ELF-1 (cell line): ENCODE measurements around the gene NEBL.

ENCODE experiments used
- DNase-seq: peaks from one replicate; pipeline ENCODE4 v3.0.0-alpha.2; 2016; ENCODE audit warnings: low read depth, low spot score

Gene NEBL

DNA sequence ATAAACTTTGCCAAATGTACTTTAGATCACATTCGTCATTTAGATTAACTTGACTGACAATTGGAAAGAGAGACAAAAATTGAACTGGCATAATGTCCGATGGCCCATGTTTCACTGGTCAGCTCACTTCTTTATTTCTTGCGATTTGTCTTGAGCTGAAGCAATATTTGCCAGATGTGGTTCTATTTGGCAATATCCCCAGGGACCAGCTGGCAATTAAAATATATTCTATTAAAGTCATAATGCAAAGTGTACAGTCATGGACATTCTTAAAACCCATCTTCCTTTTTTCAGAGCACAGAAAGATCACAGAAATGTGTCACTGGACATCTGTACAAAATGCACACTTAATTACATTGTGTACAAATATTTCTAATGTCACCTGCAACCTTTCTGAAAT lies 26.3 kb downstream of the NEBL start:
- no peak for DNase-seq

DNA sequence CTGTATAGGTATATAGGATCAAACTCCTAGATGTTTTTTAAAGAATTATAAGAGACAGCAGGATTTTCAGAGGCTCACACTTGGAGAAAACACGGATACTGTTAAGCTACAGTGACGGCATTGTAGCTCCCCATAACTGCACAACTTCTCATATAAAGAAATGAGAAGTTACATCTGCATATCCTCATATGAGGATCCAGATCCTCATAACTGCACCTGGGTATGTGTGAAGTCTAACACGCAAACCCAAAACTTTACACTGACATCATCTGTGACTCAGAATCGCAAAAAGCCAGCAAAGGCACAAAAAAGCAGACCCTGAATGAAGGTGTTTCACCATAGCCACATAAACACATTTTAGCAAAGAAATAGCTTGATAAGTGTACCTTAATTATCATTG lies 34.1 kb downstream of the NEBL start:
- DNase-seq, result no peak

DNA sequence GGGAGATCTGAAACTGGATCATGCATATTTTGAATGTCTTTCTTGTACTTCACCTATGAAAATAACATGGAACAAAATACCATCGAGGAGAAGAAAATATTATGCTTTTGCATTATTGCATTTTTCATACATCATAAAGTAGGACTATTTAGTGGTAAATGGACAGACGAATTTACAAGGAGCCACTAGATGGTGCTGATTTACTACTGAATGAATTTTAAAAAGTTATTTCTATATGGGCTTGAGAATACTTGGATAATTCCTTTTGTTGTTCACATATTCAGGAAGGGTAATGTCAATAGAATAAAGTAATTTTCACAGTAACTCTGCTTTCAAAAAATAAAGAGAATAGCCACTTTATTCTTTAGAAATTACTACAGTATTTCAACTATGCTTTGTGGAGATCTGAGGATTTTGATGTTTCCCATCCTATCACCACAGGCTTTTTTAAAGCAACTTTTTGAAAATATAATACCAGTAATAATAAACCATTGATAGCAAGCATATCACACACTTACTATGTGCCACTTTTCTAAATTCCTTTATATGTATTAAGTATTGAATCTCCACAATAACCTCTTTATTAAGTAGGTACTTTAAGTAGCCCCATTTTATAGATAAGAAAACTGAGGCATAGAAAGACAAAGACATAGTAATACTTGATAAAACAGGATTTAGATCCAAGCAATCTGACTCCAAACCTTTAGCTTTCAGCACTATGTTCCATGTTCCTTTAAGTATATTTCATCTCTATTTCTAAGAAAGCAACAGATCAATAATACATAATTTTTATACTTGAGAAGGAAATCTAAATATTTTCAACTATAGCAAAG lies 38.6 kb downstream of the NEBL start:
- DNase-seq, result no peak

DNA sequence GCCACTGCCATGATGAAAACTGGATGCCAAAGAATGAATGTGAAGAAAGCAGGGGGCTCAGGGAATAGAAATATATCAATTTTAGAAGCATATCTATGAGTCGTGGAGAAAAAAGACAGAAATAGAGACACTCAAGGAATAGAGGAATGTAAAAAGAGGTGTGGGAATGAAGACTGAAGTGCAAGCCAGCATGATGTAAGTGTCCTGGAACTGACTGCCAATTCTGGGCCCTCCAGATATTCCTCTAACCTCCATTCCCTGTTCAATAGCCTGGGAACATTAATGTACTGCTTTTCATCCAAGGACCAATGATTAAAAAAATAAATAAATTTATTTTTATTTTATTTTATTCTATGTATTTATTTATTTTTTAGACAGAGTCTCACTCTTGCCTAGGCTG lies 40.6 kb downstream of the NEBL start:
- no peak for DNase-seq

DNA sequence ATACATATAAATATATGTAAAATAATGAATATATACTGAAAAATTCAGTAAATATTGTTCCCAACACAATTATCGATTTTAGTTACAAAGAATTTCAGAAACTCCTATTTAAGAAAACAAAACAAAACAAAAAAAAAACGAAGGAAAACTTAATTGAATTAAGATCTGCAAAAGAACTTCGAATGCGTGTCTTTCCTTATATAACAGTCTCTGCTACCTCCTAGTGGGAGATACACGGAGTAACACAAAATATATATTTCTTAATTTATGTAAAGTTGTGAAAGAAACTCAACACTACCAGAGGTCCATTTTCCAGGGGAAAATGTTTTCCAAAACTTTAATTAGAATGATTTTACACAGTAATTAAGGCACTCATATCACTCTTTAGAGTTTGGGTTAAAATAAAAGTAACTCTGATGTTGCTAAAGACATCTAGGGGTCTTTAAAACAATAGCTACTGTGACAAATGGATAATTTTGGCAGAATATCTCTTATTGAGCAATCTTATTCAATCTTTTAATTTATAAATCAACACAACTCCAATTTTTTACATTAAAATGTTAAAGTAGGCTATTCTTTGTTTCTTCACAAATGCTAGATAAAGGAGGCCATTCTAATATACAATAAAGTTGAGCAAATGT lies 41.6 kb downstream of the NEBL start:
- DNase-seq, result no peak

DNA sequence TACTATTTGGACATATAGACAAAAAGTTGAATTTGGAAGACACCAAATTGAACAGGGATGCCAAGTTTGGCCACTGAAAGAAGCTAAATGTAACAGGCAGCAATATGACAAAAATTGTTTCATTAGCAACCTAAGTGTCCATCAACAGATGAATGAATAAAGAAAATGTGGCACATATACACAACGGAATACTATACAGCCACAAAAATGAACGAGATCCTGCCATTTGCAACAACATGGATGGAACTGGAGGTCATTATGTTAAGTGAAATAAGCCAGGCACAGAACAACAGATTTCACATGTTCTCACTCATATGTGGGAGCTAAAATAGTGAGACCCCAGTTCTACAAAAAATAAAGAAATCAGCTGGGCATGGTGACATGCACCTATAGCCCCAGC lies 43.8 kb downstream of the NEBL start:
- DNase-seq, result no peak

DNA sequence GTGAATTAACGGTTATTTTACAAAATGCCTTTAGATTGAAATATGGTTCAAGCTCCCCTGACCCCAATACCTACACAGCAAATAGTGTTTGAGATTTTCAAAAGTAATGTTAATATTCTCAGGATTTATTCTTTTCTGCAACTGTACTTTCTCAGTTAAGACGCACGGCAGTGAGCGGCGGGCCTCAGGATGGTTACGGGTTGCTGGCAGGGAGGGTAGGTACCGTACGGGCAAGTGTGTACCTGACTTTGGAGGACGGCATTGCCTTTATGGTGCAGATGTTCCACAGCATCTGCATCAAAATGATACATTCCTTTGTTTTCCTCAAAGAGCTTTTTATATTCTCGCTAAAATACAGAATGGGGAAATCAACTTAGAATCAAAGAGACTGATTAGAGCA lies 44.8 kb downstream of the NEBL start:
- no peak for DNase-seq

DNA sequence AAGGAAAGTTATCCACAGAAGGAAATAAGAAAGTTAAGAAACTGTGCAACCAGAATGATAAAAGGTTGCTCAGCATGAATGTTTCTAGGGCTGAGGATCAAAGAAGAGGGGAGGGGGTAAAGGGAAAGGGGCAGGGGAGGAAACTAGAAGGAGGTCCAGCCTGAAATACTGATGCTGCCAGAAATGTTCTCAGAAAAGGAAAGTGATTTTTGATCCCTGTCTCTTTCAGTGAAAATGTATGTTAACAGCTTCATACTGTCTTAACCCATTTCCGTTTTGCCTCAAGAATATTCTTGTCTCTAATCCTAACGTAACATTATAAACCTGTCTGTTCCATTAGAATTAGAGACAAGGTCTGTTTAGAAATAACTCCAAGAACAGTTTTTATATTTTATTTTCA lies 49.6 kb downstream of the NEBL start:
- DNase-seq, result no peak

DNA sequence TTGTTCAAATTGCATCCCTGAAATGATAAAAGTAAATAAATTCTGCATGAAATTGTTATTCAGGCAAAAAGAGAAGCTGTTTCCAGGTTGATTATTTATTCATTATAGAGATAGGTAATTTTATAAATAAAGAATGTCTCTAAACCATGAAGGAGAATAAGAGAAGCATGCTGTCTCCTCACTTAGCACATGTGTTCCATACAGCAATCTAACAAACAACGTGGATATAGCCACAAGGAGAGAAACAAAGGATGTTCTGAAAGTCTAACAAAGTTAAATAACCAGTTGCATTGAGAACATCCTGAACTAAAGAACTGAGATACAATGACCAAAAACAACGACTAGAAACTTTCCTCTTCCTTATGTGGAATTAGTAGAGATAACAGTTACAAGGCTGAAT lies 50.8 kb downstream of the NEBL start:
- DNase-seq, result no peak

DNA sequence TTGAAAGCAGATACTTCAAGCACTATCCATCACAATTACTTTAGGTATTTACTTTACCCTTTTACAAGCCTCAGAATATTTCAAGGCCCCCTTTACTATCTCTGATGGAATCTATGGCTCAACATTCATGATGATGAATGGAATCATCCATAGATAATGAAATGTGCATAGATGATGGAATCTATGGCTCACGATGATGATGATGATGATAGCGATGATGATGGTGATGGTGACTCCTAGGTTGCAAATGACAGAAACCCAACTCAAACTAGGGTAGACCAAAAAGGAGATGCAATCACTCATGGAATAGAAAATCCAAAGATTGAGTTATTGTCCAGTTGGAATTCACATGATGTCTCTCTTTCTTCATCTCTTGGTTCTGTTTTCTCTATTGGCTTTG lies 55.7 kb downstream of the NEBL start:
- DNase-seq, result no peak

DNA sequence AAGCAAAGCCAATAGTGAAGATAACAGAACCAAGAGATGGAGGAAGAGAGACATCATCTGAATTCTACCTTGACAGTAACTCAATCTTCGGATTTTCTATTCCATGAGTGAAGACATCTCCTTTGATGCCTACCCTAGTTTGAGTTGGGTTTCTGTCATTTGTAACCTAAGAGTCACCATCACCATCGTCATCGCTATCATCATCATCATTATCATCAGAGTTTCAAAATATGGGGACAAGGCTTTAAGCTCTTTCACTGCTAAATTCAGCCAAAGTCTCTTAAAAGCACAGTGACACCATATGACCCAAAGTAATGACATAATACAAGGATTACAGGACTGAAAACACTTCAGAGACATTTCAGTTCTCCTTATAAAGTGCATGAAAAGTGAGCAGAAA lies 57.2 kb downstream of the NEBL start:
- no peak for DNase-seq

DNA sequence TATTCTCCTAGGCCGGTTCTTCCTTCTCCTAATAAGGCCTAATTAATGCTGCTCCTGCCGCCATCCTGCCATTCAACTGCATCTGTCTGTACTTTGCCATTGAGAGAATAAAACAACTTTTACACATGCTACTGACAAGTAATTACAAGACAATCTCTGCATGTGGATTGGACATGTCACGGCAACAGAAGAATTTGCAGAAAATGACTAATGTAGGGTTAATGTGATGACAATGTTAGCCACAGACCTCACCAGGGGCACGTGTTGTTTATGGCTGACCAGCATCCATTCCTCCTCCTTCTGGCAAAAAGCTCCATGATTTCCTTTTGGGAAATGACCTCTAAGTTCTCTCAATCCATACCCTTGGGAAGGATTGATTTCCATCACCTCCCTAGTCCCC lies 58.0 kb downstream of the NEBL start:
- DNase-seq, result no peak

DNA sequence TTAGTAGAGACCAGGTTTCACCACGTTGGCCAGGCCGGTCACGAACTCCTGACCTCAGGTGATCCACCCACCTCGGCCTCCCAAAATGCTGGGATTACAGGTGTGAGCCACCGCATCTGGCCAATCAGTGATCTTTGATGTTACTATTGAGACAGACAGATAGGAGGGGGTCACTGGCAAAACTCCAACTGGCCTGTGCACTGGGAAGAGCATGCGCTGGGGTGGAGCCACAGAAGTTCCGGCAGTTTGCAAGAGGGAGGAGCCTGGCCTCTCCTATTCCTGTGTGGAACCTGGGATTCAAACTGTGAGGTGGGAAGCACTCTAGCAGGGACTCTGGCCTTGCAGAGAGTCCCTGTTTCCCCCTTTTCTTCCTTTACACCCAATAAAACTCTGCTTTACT lies 60.7 kb downstream of the NEBL start:
- DNase-seq, result no peak

DNA sequence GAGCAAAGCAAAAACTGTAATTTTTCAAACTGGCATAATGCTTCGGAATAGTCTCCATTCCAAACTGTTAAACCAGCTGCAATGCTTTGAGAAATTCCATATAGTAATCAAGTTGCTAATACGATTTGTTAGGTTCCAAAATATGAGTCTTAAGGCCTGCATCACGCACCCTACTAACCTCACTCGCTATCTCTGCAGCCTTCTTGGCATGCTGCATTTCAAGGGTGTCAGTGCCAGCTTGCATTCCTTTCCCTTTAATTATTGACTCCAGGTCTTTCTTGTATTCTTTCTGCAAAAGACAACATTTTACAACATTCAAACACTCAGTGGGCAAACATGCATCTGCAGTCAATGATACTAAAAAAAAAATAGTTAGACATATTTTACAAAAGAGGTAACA lies 61.8 kb downstream of the NEBL start:
- no peak for DNase-seq

DNA sequence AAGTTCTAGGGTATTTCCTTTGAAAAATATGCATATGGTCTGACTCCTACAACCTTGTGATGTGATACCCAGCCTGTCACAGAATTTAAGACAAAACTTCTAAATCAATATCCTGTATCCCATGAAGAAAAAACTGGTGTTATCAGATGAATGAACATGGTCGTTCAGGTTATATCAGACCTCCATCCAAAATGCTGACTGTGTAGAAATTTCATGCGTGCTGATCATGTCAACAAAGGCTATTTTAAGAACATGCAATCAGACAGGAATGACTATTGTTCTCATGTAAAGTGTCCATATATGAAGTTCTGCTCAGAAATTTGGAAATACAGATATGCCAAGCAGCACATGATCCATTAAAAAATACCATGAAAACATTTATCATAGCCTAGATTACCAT lies 62.3 kb downstream of the NEBL start:
- no peak for DNase-seq

DNA sequence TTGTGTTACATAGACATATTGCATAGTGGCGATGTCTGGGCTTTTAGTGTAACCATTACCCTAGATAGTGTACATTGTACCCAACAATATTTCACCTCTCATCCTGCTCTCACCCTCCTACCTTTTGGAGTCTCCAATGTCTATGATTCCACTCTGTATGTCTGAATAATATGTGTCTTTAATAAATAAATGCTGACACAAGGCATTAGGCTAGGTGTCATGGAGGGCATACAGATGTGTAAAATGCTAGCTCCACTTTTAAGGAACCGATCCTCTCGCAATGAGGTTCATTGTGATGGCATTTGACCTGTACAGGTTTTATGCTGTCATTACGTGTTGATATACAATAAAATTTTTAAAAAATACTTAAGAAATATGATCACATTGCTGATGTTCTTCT lies 74.3 kb downstream of the NEBL start:
- no peak for DNase-seq

DNA sequence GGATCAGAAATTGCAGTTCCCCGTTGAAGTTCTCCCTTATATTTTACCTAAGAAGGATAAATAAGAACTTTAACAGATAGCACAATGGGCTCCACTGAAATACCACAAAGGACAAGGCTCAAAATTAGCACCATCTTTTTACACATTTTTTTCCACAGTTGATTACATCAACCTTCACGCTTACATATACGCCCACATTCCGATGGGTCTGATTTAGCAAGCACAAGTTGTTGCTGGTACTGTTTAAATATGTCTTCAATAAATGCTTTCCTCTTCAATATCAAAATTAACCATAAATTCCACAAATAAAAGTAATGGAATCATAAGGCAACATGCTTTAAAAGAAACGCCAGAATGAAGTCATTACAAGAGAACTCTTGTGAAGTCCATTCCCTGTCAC lies 79.5 kb downstream of the NEBL start:
- DNase-seq, result no peak

DNA sequence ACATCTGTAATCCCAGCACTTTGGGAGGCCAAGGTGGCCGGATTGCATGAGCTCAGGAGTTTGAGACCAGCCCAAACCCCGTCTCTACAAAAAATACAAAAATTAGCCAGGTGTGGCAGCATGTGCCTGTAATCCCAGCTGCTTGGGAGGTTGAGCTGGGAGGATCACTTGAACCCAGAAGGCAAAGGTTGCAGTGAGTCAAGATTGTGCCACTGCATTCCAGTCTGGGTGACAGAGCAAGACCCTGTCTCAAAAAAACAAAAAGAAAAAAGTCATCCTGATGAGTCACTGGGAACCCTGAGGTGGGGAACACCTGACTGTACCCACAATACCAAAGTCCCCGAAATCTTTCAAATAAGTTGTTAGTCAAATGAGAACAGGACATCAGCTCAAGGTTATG lies 80.0 kb downstream of the NEBL start:
- DNase-seq, result no peak

DNA sequence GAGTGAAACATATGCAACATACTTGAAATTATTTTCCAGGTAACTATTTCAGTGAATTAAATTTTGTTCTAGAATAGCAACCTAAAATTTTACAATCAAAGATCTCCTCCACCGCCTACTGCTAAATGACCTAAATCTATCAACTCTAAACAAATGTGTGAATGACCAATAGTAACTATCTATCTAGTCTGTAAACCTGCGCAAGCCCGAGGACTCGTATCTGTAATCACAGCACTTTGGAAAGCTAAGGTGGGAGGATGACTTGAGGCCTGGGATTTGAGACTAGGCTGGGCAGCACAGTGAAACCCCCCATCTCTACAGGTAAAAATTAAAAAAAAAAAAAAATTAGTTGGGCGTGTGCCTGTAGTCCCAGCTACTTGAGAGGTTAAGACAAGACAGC lies 83.0 kb downstream of the NEBL start:
- DNase-seq, result no peak

DNA sequence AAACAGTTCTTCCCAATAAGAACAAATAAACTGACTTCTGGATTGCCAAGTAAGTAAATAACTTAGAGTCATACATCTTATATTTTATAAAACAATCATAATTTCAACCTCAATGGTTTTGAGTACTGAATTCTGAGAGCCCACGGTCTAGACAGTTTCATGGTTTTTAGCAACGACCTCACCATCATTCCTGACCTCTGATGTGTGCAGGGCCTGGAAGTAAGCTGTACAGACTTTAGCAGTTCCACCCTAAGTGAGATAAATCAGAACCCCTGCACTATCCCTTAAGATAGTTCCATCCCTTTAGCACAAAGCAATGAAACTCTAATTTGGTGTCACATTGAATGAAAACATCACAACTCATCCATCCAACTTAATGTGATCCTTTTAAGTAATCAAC lies 86.0 kb downstream of the NEBL start:
- DNase-seq, result no peak

DNA sequence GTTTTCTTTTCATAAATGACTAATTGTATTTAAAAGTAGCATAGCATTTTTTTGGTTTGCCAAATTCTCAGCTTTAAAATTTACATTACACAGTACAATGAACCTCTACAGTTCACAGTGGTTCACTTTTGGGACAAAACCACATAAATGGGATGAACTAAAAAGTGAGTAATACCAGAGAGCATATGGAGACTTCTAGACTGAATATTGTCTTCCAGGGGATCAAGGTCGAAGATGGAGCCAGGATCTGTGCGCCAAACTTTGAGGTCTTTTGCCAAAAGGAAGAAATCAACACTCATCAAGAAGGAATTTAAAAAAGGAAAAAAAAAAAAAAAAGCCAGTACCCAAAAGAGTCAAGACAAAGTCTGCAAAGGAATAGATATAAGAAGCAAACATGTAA lies 87.5 kb downstream of the NEBL start:
- DNase-seq, result no peak

DNA sequence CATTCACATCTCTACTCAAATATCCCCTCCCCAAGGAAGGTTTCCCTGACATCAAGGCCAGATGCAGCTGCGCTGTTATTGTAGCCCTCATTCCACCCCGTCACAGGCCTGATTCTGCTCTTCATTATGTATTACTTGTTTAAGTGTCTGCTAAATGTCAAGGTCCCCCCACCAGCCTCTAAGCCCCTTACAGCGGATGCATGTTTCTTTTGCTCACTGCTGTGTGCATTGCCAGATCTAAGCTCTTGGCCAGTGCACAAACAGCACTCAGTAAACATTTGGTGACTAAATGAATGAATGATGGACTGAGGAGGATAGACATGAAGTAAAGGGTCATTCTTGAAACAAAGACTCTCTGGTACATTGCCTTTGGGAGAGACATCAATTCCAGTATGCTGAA lies 90.6 kb downstream of the NEBL start:
- DNase-seq, result peak; percentile 3

DNA sequence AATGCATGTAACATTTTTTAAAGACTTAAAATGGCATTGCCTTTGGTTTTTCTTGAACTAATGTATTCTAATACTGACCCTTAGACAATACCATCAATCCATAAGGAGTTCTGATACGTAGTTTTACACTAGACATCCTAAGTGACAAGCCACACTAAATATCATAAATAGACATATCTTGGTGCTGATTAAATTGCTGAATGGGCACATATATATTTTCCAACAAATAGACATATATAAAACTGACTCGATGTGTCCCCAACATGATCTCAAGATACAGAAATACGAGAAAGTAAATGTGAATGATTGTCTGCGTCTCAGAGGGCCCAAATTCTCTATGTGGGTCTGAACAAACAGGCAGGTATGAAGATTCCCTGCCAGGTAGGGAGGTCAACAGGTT lies 99.8 kb downstream of the NEBL start:
- no peak for DNase-seq

DNA sequence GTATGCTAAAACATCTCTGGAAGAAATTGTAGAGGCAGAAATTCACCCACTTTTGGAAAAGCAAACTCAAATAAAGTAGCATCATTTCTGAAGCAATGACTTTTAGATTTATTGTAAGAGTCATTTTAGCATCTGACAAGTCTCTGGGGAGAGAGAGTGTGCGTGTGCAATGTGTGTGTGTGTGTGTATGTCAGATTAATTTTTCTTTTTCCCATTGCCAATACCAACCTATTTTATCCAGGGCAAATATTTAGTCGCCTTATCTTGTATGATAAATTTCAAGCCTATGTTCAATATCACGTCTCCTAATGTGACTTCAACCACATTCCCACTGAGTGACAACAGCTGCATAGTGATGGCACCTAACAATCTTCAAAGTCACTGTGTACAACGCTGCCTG lies 101.7 kb downstream of the NEBL start:
- DNase-seq, result no peak
